PFSK-1 (cell line): ENCODE results near the gene OR8D4.

Experiments
- POLR2AphosphoS5 ChIP-seq: IDR thresholded peaks from 2 replicates; pipeline ENCODE4 v1.6.1; 2012; ENCODE audit warnings: low read depth, mild to moderate bottlenecking, control low read depth, low read length, moderate library complexity
- TF ChIP-seq, protein P1 (sequence below), 2 experiments: IDR thresholded peaks; 2 replicates each; pipeline versions ENCODE4 v1.6.1 to v1.8.0; 2011 to 2012; ENCODE audit warnings: low read depth in 2 of 2, low read length in 2 of 2, control low read depth in 1 of 2, inconsistent platforms in 1 of 2, mild to moderate bottlenecking in 1 of 2, moderate library complexity in 1 of 2; ENCODE audit not compliant: insufficient read depth in 1 of 2

DNA sequence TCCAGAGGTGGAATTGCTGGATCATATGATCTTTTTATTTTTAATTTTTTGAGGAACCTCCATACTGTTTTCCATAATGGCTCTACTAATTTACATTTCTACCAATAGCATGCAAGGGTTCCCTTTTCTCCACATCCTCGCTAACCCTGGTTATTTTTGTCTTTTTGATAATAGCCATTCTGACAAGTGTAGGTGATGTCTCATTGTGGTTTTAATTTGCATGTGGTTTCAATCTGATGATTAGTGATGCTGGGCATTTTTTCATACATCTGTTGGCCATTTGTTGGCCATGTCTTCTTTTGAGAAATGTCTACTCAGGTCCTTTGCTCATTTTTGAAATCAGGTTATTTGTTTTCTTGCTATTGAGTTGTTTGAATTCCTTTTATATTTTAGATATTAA is 22.1 kb downstream of the OR8D4 start:
- TF ChIP-seq POLR2AphosphoS5, result no peak
- TF ChIP-seq, protein P1, sequence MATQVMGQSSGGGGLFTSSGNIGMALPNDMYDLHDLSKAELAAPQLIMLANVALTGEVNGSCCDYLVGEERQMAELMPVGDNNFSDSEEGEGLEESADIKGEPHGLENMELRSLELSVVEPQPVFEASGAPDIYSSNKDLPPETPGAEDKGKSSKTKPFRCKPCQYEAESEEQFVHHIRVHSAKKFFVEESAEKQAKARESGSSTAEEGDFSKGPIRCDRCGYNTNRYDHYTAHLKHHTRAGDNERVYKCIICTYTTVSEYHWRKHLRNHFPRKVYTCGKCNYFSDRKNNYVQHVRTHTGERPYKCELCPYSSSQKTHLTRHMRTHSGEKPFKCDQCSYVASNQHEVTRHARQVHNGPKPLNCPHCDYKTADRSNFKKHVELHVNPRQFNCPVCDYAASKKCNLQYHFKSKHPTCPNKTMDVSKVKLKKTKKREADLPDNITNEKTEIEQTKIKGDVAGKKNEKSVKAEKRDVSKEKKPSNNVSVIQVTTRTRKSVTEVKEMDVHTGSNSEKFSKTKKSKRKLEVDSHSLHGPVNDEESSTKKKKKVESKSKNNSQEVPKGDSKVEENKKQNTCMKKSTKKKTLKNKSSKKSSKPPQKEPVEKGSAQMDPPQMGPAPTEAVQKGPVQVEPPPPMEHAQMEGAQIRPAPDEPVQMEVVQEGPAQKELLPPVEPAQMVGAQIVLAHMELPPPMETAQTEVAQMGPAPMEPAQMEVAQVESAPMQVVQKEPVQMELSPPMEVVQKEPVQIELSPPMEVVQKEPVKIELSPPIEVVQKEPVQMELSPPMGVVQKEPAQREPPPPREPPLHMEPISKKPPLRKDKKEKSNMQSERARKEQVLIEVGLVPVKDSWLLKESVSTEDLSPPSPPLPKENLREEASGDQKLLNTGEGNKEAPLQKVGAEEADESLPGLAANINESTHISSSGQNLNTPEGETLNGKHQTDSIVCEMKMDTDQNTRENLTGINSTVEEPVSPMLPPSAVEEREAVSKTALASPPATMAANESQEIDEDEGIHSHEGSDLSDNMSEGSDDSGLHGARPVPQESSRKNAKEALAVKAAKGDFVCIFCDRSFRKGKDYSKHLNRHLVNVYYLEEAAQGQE (IDR thresholded peaks at IDR 0.05; ENCODE audit: insufficient read depth in 1 of 2, low read depth in 2 of 2, low read length in 2 of 2), result no peak
